22Rv1 (cell line): ENCODE measurements around the gene DGCR2.

Source experiments
- ZFX ChIP-seq: fragments of 450-650 bp; IDR thresholded peaks from 2 replicates; pipeline ENCODE4 v1.6.1; 2017; ENCODE audit warnings: antibody characterized with exemption, borderline replicate concordance
- TF ChIP-seq, protein P1 (sequence below): fragments of 450-650 bp; IDR thresholded peaks from 2 replicates; pipeline ENCODE4 v1.5.1; 2017; ENCODE audit warnings: mild to moderate bottlenecking

DNA sequence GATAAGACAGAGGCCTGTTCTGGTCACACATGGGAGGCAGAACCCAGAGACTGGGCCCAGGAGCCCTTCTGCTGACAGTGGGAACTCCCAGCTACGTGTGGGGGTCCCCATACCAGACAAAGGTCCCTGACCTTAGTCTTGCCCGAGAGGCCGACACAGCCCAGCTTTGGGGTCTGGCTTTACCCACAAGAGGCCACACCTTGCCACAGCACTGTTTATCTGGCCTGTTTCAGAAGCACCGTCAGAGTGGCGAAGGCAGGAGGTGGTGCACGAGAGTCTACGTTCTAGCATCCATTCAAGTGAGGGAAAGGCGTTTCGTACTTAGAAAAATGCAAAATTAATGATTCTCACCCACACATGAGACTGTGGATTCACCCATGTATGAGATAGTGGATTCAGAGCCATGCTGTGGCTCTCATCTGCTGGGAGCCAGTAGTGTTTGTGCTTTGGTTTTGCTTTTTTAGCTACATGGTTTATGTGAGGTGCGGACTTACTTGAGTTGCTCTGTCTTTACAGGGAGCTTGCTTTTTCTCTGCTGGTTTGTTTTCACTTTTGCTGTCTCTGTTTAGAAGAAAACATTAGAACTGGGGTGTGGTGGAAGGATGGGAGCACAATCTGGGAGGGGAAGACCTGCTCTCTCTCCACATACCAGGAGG is 129.5 kb downstream of the DGCR2 start:
- TF ChIP-seq, protein P1, sequence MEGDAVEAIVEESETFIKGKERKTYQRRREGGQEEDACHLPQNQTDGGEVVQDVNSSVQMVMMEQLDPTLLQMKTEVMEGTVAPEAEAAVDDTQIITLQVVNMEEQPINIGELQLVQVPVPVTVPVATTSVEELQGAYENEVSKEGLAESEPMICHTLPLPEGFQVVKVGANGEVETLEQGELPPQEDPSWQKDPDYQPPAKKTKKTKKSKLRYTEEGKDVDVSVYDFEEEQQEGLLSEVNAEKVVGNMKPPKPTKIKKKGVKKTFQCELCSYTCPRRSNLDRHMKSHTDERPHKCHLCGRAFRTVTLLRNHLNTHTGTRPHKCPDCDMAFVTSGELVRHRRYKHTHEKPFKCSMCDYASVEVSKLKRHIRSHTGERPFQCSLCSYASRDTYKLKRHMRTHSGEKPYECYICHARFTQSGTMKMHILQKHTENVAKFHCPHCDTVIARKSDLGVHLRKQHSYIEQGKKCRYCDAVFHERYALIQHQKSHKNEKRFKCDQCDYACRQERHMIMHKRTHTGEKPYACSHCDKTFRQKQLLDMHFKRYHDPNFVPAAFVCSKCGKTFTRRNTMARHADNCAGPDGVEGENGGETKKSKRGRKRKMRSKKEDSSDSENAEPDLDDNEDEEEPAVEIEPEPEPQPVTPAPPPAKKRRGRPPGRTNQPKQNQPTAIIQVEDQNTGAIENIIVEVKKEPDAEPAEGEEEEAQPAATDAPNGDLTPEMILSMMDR = no peak
- TF ChIP-seq ZFX = no peak
